A549 (cell line): ENCODE data around the gene NEU4. TPM values are rescaled to one million over a fixed set of nuclear protein-coding genes. Genes with fewer than 3 reads are reported as not detected.
A peak's percentile ranks its signal among the peaks of the same experiment; 100 is the strongest.

ENCODE experiments used
- ATAC-seq, 2 experiments: fragments of 200-7000 bp in 1 of 2; fragments of >200 bp in 1 of 2; cut with Nextera tagmentation in 1 of 2; cut with Tn5 transposase in 1 of 2; 3 replicates each; pipeline versions ENCODE4 v1.8.0 to v1.9.1; 2018 to 2020; ENCODE audit warnings: mild to moderate bottlenecking in 1 of 2, moderate library complexity in 1 of 2
- CTCF ChIA-PET: fragments of 300-600 bp; sonication (Branson Sonifier 250); formaldehyde crosslinking; extraction: SDS; loops from one replicate; lab custom pipeline; 2021; ENCODE audit warnings: antibody characterized with exemption, inconsistent platforms; lab: Yijun Ruan, JAX
- POLR2A ChIA-PET: fragments of 350-600 bp; formaldehyde crosslinking; extraction: SDS; loops from one replicate; lab custom pipeline; 2021; ENCODE audit warnings: antibody characterized with exemption, inconsistent platforms; lab: Yijun Ruan, JAX
- DNase-seq, 2 experiments: peaks; one replicate each; pipeline versions ENCODE4 v3.0.0 to v3.0.0-alpha.2; 2011 to 2016; ENCODE audit warnings: low read depth in 1 of 2, low spot score in 1 of 2
- FAIRE-seq: peaks from 2 replicates; lab custom pipeline; 2011; peaks lifted over from hg19 to GRCh38; lab: Jason Lieb, UNC
- H3K27ac ChIP-seq, 2 experiments: fragments of >200 bp; sonication (Bioruptor Twin); formaldehyde crosslinking; 3 replicates each; pipeline ENCODE4 v1.5.1; 2016 to 2017
- H3K4me1 ChIP-seq: fragments of >200 bp; sonication (Bioruptor Twin); formaldehyde crosslinking; 3 replicates; pipeline ENCODE4 v1.6.1; 2016
- H3K4me2 ChIP-seq: fragments of >200 bp; sonication (Bioruptor Twin); formaldehyde crosslinking; 3 replicates; pipeline ENCODE4 v1.6.1; 2016
- H3K4me3 ChIP-seq: fragments of >200 bp; sonication (Bioruptor Twin); formaldehyde crosslinking; 3 replicates; pipeline ENCODE4 v1.5.1; 2016
- H3K9me3 ChIP-seq: fragments of >200 bp; sonication (Bioruptor Twin); formaldehyde crosslinking; 3 replicates; pipeline ENCODE4 v1.6.1; 2016
- BHLHE40 ChIP-seq: IDR thresholded peaks from 2 replicates; pipeline ENCODE4 v1.6.1; 2012; ENCODE audit warnings: low read depth, low read length, inconsistent platforms
- CTCF ChIP-seq: fragments of >200 bp; sonication (Bioruptor Twin); formaldehyde crosslinking; IDR thresholded peaks from 3 replicates; pipeline ENCODE4 v1.5.1; 2016
- ESRRA ChIP-seq: fragments of 150-350 bp; IDR thresholded peaks from 2 replicates; pipeline ENCODE4 v1.6.1; 2014; ENCODE audit warnings: mild to moderate bottlenecking, low read length, borderline replicate concordance
- FOSB ChIP-seq: fragments of 250-450 bp; sonication (Bioruptor Pico); IDR thresholded peaks from 2 replicates; pipeline ENCODE4 v1.5.0; 2020; ENCODE audit warnings: mild to moderate bottlenecking, moderate library complexity
- HEYL ChIP-seq: fragments of 250-450 bp; sonication (Bioruptor Pico); IDR thresholded peaks from 2 replicates; pipeline ENCODE4 v1.8.0; 2021; ENCODE audit warnings: mild to moderate bottlenecking, moderate library complexity
- HOXA7 ChIP-seq: fragments of 250-450 bp; sonication (Bioruptor Pico); IDR thresholded peaks from 2 replicates; pipeline ENCODE4 v1.5.0; 2020; ENCODE audit warnings: mild to moderate bottlenecking, moderate library complexity
- HOXB13 ChIP-seq: fragments of 250-450 bp; sonication (Bioruptor Pico); IDR thresholded peaks from 2 replicates; pipeline ENCODE4 v1.5.0; 2020; ENCODE audit warnings: low read depth, mild to moderate bottlenecking, moderate library complexity
- JUN ChIP-seq, 2 experiments: fragments of >200 bp; sonication (Bioruptor Twin); formaldehyde crosslinking; IDR thresholded peaks; 2 replicates in 1 of 2; 3 replicates in 1 of 2; pipeline ENCODE4 v1.6.1; 2016 to 2017
- KDM5A ChIP-seq: fragments of 200-600 bp; sonication (generic); IDR thresholded peaks from 2 replicates; pipeline ENCODE4 v1.6.1; 2016; ENCODE audit warnings: antibody characterized with exemption, mild to moderate bottlenecking
- NFE2L2 ChIP-seq: fragments of 150-350 bp; conservative IDR thresholded peaks from 2 replicates; pipeline ENCODE4 v1.6.1; 2014; ENCODE audit warnings: low read length
- NPAS2 ChIP-seq: fragments of 250-450 bp; sonication (Bioruptor Pico); IDR thresholded peaks from 2 replicates; pipeline ENCODE4 v1.8.0; 2022; ENCODE audit warnings: mild to moderate bottlenecking, moderate library complexity, borderline replicate concordance
- NR3C1 ChIP-seq: fragments of >200 bp; sonication (Bioruptor Twin); formaldehyde crosslinking; IDR thresholded peaks from 3 replicates; pipeline ENCODE4 v1.6.1; 2017
- POLR2A ChIP-seq: IDR thresholded peaks from 2 replicates; pipeline ENCODE4 v1.6.1; 2012; ENCODE audit warnings: mild to moderate bottlenecking, low read length
- RAD21 ChIP-seq, 2 experiments: fragments of >200 bp in 1 of 2; sonication (Bioruptor Twin) in 1 of 2; formaldehyde crosslinking in 1 of 2; IDR thresholded peaks in 1 of 2; conservative IDR thresholded peaks in 1 of 2; 2 replicates in 1 of 2; 3 replicates in 1 of 2; pipeline ENCODE4 v1.6.1; 2012 to 2018; ENCODE audit warnings: inconsistent platforms in 1 of 2
- REST ChIP-seq: fragments of 200-600 bp; sonication (generic); IDR thresholded peaks from 2 replicates; pipeline ENCODE4 v1.6.1; 2016; ENCODE audit warnings: antibody characterized with exemption, mild to moderate bottlenecking, moderate library complexity
- SMC3 ChIP-seq: fragments of >200 bp; sonication (Bioruptor Twin); formaldehyde crosslinking; IDR thresholded peaks from 3 replicates; pipeline ENCODE4 v1.6.1; 2018; ENCODE audit warnings: inconsistent platforms
- SREBF2 ChIP-seq: fragments of 450-650 bp; IDR thresholded peaks from 2 replicates; pipeline ENCODE4 v1.6.1; 2014; ENCODE audit warnings: mild to moderate bottlenecking, moderate library complexity
- WGBS: methylation state at CpG from one replicate; pipeline ENCODE4 v1.1.6; 2017; ENCODE audit errors: missing lambda C conversion rate; 5-methylcytosine and 5-hydroxymethylcytosine counted together
- polyA plus RNA-seq, 4 experiments: library from polyadenylated mRNA; depleted of rRNA in 3 of 4; stranded (reverse); fragments of >200 nt; fragmentation: RNase III in 1 of 4; extraction: RNeasy Plus Mini Kit Qiagen cat#74134 plus additional on column Dnase treatment in 1 of 4; gene quantifications; 2 replicates in 3 of 4; 3 replicates in 1 of 4; pipeline ENCODE4 v1.2.3, GENCODE V29; 2011 to 2017

The NEU4 gene
- polyA plus RNA-seq, 2 of the 4 experiments (the other 2 are of a cell fraction) = 0.13 to 0.19 TPM

- WGBS = 81% methylated on average over 15 of the region's 20 CpGs
- TF ChIP-seq REST (no peak), NFE2L2 (no peak), RAD21 (conservative IDR thresholded peaks at IDR 0.05 in 1 of 2, IDR thresholded peaks at IDR 0.05 in 1 of 2) (no peak)
- FAIRE-seq (no peak), DNase-seq (no peak), ATAC-seq (no peak)
- CTCF ChIA-PET = interaction anchor here (1.1 kb wide), 1 partner anchor 32 kb away, joined by 3 read pairs; no protein-coding TSS in a partner anchor
- H3K27ac ChIP-seq = no peak overlapping the region
- H3K4me2 ChIP-seq = no peak overlapping the region
- no peak overlapping the region for H3K4me3 ChIP-seq
- H3K9me3 ChIP-seq = no peaks in the 10 kb centered on the region
- POLR2A ChIA-PET = no interaction called here
- no peaks in the 10 kb centered on the region for H3K4me1 ChIP-seq
These were observed 45.3 kb upstream of the NEU4 start for GRCh38 chr2:241763551-241764274.

GRCh38 chr2:241764275-241765241, 44.4 kb upstream of the NEU4 start:
- TF ChIP-seq NR3C1 = no peak
- no peak for TF ChIP-seq POLR2A
- TF ChIP-seq NPAS2 (CRISPR knock-in tag) = no peak
- TF ChIP-seq FOSB (CRISPR knock-in tag) = no peak
- TF ChIP-seq HOXA7 = no peak
- TF ChIP-seq SMC3 = no peak
- TF ChIP-seq NFE2L2 = no peak
- no peak for TF ChIP-seq SREBF2
- TF ChIP-seq CTCF = no peak
- no peak for TF ChIP-seq HEYL (CRISPR knock-in tag)
- TF ChIP-seq ESRRA = no peak
- TF ChIP-seq HOXB13 (CRISPR knock-in tag) = no peak
- no peak for TF ChIP-seq BHLHE40
- no peak for TF ChIP-seq JUN (IDR thresholded peaks at IDR 0.05)
- TF ChIP-seq KDM5A = no peak
- FAIRE-seq = no peak
- no peaks in the 10 kb centered on the region for H3K4me1 ChIP-seq
- no peak overlapping the region for H3K4me2 ChIP-seq
- no peaks in the 10 kb centered on the region for H3K9me3 ChIP-seq
- no peak overlapping the region for H3K4me3 ChIP-seq
- ChIA-PET CTCF (interaction anchor here (1.1 kb wide), 1 partner anchor 31 kb away, joined by 3 read pairs; no protein-coding TSS in a partner anchor), POLR2A (no interaction called here)
- H3K27ac ChIP-seq = no peak overlapping the region
- no peak for DNase-seq
- 87% methylated on average over 20 of the region's 27 CpGs for WGBS
- ATAC-seq = peak in 1 of 2 experiments; percentile 18; a peak in 1 of 6 replicates
